ENCODE data around the gene ZFYVE9.

DNA sequence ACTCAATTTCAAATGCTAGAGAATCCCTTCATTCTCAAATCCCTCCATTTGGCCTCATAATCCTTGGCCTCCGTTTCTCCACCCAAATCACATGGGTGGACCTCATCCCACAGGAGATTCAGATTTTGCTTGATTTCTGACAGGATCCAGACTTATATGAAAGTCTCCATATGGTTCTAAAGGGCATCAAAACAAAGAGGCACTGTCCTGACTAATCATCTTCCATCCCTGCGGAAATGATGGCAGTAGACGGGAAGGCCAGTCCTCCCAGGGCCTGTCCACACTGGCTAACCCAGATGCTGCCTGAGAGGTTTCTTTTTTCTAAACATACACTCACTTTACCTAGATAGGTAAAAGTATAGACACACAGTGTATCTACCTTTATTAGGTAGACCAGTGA is 243.5 kb downstream of the ZFYVE9 start:
- TF ChIP-seq POLR2A (IDR thresholded peaks at IDR 0.05; ENCODE audit: low read depth, low read length) (no peak), RAD21 (IDR thresholded peaks at IDR 0.05; ENCODE audit: insufficient read depth, low read depth, low read length) (no peak), YY1 (IDR thresholded peaks at IDR 0.05; ENCODE audit: low read depth, low read length) (no peak), TAF1 (IDR thresholded peaks at IDR 0.05; ENCODE audit: borderline replicate concordance, low read depth, low read length) (no peak), SIN3A (IDR thresholded peaks at IDR 0.05; ENCODE audit: low read depth, low read length) (no peak), CBFB (IDR thresholded peaks at IDR 0.05; ENCODE audit: low read depth) (no peak), MYC (IDR thresholded peaks at IDR 0.05; ENCODE audit: insufficient read depth, insufficient read length, insufficient replicate concordance, low read length, severe bottlenecking) (no peak)
- TF ChIP-seq, protein P1, sequence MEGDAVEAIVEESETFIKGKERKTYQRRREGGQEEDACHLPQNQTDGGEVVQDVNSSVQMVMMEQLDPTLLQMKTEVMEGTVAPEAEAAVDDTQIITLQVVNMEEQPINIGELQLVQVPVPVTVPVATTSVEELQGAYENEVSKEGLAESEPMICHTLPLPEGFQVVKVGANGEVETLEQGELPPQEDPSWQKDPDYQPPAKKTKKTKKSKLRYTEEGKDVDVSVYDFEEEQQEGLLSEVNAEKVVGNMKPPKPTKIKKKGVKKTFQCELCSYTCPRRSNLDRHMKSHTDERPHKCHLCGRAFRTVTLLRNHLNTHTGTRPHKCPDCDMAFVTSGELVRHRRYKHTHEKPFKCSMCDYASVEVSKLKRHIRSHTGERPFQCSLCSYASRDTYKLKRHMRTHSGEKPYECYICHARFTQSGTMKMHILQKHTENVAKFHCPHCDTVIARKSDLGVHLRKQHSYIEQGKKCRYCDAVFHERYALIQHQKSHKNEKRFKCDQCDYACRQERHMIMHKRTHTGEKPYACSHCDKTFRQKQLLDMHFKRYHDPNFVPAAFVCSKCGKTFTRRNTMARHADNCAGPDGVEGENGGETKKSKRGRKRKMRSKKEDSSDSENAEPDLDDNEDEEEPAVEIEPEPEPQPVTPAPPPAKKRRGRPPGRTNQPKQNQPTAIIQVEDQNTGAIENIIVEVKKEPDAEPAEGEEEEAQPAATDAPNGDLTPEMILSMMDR (IDR thresholded peaks at IDR 0.05 in 2 of 3, conservative IDR thresholded peaks at IDR 0.05 in 1 of 3; ENCODE audit: control insufficient read depth in 2 of 3, extremely low read depth in 1 of 3, insufficient read depth in 1 of 3, low read depth in 3 of 3, low read length in 3 of 3) = no peak

All from GM12878 (cell line).